AG04450 (cell line): ENCODE results near the gene IPO4. TPM values are rescaled to one million over a fixed set of nuclear protein-coding genes. Genes with fewer than 3 reads are reported as not detected.

Experiments
- CTCF ChIA-PET: fragments of 300-600, 350-600 bp; formaldehyde crosslinking; extraction: SDS; loops from one replicate; lab custom pipeline; 2022; ENCODE audit warnings: antibody characterized with exemption, inconsistent platforms; lab: Charles Lee
- POLR2A ChIA-PET: fragments of 350-600 bp; formaldehyde crosslinking; extraction: SDS; loops from one replicate; lab custom pipeline; 2021; ENCODE audit warnings: antibody characterized with exemption, inconsistent platforms; lab: Yijun Ruan, JAX
- DNase-seq: peaks from one replicate; pipeline ENCODE4 v3.0.0-alpha.2; 2011; ENCODE audit warnings: low read depth, low spot score
- H3K27ac ChIP-seq: one replicate; pipeline ENCODE4 v1.5.1; 2012; ENCODE audit warnings: low read depth, low read length, control low read depth
- H3K27me3 ChIP-seq: one replicate; pipeline ENCODE4 v1.6.0; 2012; ENCODE audit warnings: low read length; ENCODE audit not compliant: control insufficient read depth, insufficient read depth
- H3K4me3 ChIP-seq: 2 replicates; pipeline ENCODE4 v1.5.1; 2011; ENCODE audit warnings: mild to moderate bottlenecking, low read depth, low read length, control low read depth
- H3K9me3 ChIP-seq: 2 replicates; pipeline ENCODE4 v1.5.1; 2012; ENCODE audit warnings: low read length; ENCODE audit not compliant: control insufficient read depth, insufficient read depth
- CTCF ChIP-seq: IDR thresholded peaks from 2 replicates; pipeline ENCODE4 v1.5.1; 2011; ENCODE audit warnings: low read depth, low read length, control low read depth, inconsistent platforms
- polyA plus RNA-seq: library from polyadenylated mRNA; depleted of rRNA; stranded (reverse); fragments of >200 nt; gene quantifications from 2 replicates; pipeline ENCODE4 v1.2.3, GENCODE V29; 2011; rRNA removed
- small RNA-seq: library from RNA; depleted of rRNA; stranded (forward); fragments of <200 nt; gene quantifications from one replicate; pipeline ENCODE3, GENCODE V24; 2012; ENCODE audit warnings: low read depth; ENCODE audit not compliant: insufficient read length

Gene IPO4
- polyA plus RNA-seq, 1 experiment: 15.2 TPM

- H3K27me3 ChIP-seq: no peaks in the 10 kb centered on the region
- POLR2A ChIA-PET: no interaction called here
- DNase-seq: no peak
- CTCF ChIA-PET: no interaction called here
- no peak for TF ChIP-seq CTCF
- H3K27ac ChIP-seq: no peak overlapping the region
- no peak overlapping the region for H3K4me3 ChIP-seq
- H3K9me3 ChIP-seq: no peaks in the 10 kb centered on the region
Observed at GRCh38 chr14:24130717-24131548, 57.7 kb downstream of the IPO4 start.

DNA sequence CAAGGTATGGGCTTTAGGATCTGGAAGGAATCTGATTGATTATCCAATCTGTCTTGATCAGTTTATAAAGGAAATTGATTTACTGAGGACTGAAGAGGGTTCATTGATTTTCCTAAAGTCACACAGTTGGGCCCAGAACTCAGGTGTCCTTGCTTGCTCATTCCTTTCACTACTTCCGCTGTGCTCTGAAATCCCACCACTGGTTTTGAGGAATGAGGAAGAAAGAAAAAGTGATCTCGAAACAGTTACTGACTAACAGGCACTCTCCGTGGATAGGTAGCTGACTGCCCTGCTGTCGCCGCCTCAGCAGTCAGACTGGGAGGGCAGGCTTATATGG, 58.3 kb downstream of the IPO4 start, which contains the start of gene FITM1:
Gene FITM1, plus strand, starts transcription at position 280 of the 337 bp plus-strand sequence. CDS start 905 bp downstream, outside the sequence.
- CTCF ChIA-PET: no interaction called here
- POLR2A ChIA-PET: no interaction called here
- no peaks in the 10 kb centered on the region for H3K27me3 ChIP-seq
- H3K27ac ChIP-seq: no peak within 1 kb of the TSS
- no peaks in the 10 kb centered on the region for H3K9me3 ChIP-seq
- no peak for DNase-seq
- no peak for TF ChIP-seq CTCF
- no peak within 1 kb of the TSS for H3K4me3 ChIP-seq

Small RNA genes within 50 kb of the gene (small RNA-seq; reads per million reads assigned to genes)
- not detected for gene AL136295.4
- not detected for gene CHMP4A
- not detected for gene IPO4
- not detected for gene IRF9
- not detected for gene MDP1
- gene RNA5SP383: not detected

Other genes starting within 250 kb of the IPO4 start
- 23.0 and 24.6 TPM in 2 replicates for gene DHRS4, start 235.0 kb downstream of the IPO4 start, polyA plus RNA-seq
- gene DHRS4L2, start 199.9 kb downstream of the IPO4 start, polyA plus RNA-seq: 14.8 and 17.5 TPM in 2 replicates
- gene CARMIL3, start 136.8 kb downstream of the IPO4 start, polyA plus RNA-seq: 0.02 TPM in 1 of 2 replicates, not detected in the other
- not detected in 2 replicates for gene CPNE6, start 117.3 kb downstream of the IPO4 start, polyA plus RNA-seq
- gene PCK2, start 94.5 kb downstream of the IPO4 start, polyA plus RNA-seq: 47.0 and 59.9 TPM in 2 replicates
- 29.7 and 32.5 TPM in 2 replicates for gene DCAF11, start 74.0 kb downstream of the IPO4 start, polyA plus RNA-seq
- gene NRL, start 73.9 kb downstream of the IPO4 start, polyA plus RNA-seq: 0.41 and 0.46 TPM in 2 replicates
- 0.07 TPM in 1 of 2 replicates, not detected in the other for gene FITM1, start 58.2 kb downstream of the IPO4 start, polyA plus RNA-seq
- 80.0 and 94.9 TPM in 2 replicates for gene PSME1, start 52.6 kb downstream of the IPO4 start, polyA plus RNA-seq
- 4.4 and 6.3 TPM in 2 replicates for gene EMC9, start 47.2 kb downstream of the IPO4 start, polyA plus RNA-seq
- gene PSME2, start 42.2 kb downstream of the IPO4 start, polyA plus RNA-seq: 191 and 208 TPM in 2 replicates
- gene RNF31, start 41.3 kb downstream of the IPO4 start, polyA plus RNA-seq: 7.4 and 14.4 TPM in 2 replicates
- 48.4 and 55.1 TPM in 2 replicates for gene IRF9, start 27.6 kb downstream of the IPO4 start, polyA plus RNA-seq
- 1.5 and 2.5 TPM in 2 replicates for gene REC8, start 16.7 kb downstream of the IPO4 start, polyA plus RNA-seq
- 41.7 and 44.9 TPM in 2 replicates for gene TM9SF1, start 6.6 kb upstream of the IPO4 start, polyA plus RNA-seq
- not detected in 2 replicates for gene TSSK4, start 16.9 kb upstream of the IPO4 start, polyA plus RNA-seq
- gene CHMP4A, start 24.7 kb upstream of the IPO4 start, polyA plus RNA-seq: 48.0 and 55.7 TPM in 2 replicates
- 14.9 and 16.1 TPM in 2 replicates for gene MDP1, start 27.2 kb upstream of the IPO4 start, polyA plus RNA-seq
- 335 and 363 TPM in 2 replicates for gene NEDD8, start 43.6 kb upstream of the IPO4 start, polyA plus RNA-seq
- gene GMPR2, start 44.1 kb upstream of the IPO4 start, polyA plus RNA-seq: 89.2 and 95.6 TPM in 2 replicates
- gene TINF2, start 53.8 kb upstream of the IPO4 start, polyA plus RNA-seq: 38.2 and 38.4 TPM in 2 replicates
- 0.97 and 1.4 TPM in 2 replicates for gene TGM1, start 74.4 kb upstream of the IPO4 start, polyA plus RNA-seq
- gene RABGGTA, start 82.8 kb upstream of the IPO4 start, polyA plus RNA-seq: 17.9 and 24.7 TPM in 2 replicates
- gene DHRS1, start 111.0 kb upstream of the IPO4 start, polyA plus RNA-seq: 33.8 and 36.6 TPM in 2 replicates
- gene NOP9, start 111.0 kb upstream of the IPO4 start, polyA plus RNA-seq: 12.0 and 13.7 TPM in 2 replicates
- 0.31 and 0.48 TPM in 2 replicates for gene CIDEB, start 119.2 kb upstream of the IPO4 start, polyA plus RNA-seq
- 0.91 and 0.93 TPM in 2 replicates for gene LTB4R2, start 121.3 kb upstream of the IPO4 start, polyA plus RNA-seq
- gene LTB4R, start 122.7 kb upstream of the IPO4 start, polyA plus RNA-seq: 0.98 and 1.2 TPM in 2 replicates
- 0.04 TPM in 1 of 2 replicates, not detected in the other for gene ADCY4, start 146.3 kb upstream of the IPO4 start, polyA plus RNA-seq
- 0.09 TPM in 1 of 2 replicates, not detected in the other for gene RIPK3, start 151.2 kb upstream of the IPO4 start, polyA plus RNA-seq
- 35.7 and 42.0 TPM in 2 replicates for gene NFATC4, start 179.4 kb upstream of the IPO4 start, polyA plus RNA-seq
- 10.4 and 10.5 TPM in 2 replicates for gene NYNRIN, start 210.2 kb upstream of the IPO4 start, polyA plus RNA-seq
- gene CBLN3, start 240.9 kb upstream of the IPO4 start, polyA plus RNA-seq: 1.8 and 2.3 TPM in 2 replicates
- 16.8 and 17.6 TPM in 2 replicates for gene KHNYN, start 241.1 kb upstream of the IPO4 start, polyA plus RNA-seq